ENCODE data around the gene FAIM2.

FAIM2 gene

GRCh38 chr12:49818241-49818895 lies 85.3 kb downstream of the FAIM2 start:
- DNase-seq, result no peak

All from SW 1271 (cell line).